Epithelial cell of esophagus (primary cell): Measurements from ENCODE around the gene CLBA1.
"Not testable (repeated sequence)": the region's sequence is repeated elsewhere in the genome, so short reads cannot be mapped to it uniquely, and the experiment has no call there.

Experiments used
- DNase-seq: peaks from one replicate; pipeline ENCODE4 v3.0.0; 2010; ENCODE audit warnings: low read depth
- H3K4me3 ChIP-seq: 2 replicates; pipeline ENCODE4 v1.5.1; 2011; ENCODE audit warnings: mild to moderate bottlenecking, low read length, control low read depth
- TF ChIP-seq, protein P1 (sequence below): IDR thresholded peaks from 2 replicates; pipeline ENCODE4 v1.5.1; 2011; ENCODE audit warnings: low read depth, mild to moderate bottlenecking, low read length, control low read depth, inconsistent platforms; ENCODE audit not compliant: insufficient read depth; ENCODE audit errors: missing control alignments

Gene CLBA1

DNA sequence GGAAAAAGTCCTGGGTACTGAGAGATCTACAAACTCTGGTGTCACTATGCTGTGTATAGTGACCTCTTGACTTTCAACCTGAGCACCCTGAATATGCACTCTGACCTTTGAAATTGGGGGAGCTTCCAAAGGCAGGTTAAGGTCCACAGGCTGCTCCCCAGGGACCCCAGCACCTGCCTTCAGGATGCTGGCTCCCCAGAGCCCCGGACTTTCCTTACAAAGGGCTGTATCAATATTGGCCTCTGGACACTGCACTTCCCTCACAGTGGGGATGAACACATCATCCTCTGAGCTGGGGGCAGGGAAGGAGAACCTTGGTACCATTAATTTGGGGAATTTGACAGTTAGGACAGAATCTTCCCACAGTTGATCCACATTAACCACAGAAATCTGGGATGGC, 46.6 kb upstream of the CLBA1 start:
- no peak for DNase-seq
- no peak overlapping the region for H3K4me3 ChIP-seq
- TF ChIP-seq, protein P1, sequence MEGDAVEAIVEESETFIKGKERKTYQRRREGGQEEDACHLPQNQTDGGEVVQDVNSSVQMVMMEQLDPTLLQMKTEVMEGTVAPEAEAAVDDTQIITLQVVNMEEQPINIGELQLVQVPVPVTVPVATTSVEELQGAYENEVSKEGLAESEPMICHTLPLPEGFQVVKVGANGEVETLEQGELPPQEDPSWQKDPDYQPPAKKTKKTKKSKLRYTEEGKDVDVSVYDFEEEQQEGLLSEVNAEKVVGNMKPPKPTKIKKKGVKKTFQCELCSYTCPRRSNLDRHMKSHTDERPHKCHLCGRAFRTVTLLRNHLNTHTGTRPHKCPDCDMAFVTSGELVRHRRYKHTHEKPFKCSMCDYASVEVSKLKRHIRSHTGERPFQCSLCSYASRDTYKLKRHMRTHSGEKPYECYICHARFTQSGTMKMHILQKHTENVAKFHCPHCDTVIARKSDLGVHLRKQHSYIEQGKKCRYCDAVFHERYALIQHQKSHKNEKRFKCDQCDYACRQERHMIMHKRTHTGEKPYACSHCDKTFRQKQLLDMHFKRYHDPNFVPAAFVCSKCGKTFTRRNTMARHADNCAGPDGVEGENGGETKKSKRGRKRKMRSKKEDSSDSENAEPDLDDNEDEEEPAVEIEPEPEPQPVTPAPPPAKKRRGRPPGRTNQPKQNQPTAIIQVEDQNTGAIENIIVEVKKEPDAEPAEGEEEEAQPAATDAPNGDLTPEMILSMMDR, result no peak

DNA sequence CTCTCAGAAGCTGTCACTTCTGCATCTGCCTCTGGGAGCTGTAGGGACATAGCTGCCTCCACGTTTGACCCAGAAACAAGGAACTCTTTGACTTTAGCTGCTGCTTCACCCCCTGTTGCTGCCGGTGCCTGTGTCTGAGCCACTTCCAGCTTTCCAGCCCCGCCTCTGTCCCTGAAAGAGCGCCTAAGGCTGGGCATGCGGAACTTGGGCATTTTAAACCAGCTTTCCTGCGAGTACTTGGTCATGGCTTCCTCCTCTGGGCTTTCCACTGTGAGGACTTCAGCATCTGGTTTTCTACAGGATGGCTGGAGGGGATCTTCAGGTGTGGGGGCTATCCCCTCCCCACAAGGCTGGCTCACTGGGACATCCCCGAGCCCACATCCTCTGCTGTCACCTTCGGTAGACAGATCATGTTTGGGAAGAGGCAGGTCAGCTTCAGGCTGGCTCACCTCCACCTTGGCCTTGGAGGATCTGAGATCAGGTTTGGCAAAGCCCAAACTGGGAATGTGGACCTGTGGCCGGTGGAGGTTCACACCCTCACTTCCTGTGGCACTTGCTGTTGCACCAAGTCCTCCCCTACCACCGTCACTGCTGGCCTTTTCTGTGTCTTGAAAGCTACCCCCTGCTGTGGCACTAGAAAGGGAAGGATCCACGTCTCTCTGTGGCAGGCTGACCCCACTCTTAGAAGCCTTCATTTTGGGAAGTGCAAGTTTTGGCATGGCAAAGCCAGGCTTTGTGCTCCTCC, 45.8 kb upstream of the CLBA1 start:
- H3K4me3 ChIP-seq, result no peak overlapping the region
- no peak for DNase-seq
- TF ChIP-seq, protein P1, result no peak

DNA sequence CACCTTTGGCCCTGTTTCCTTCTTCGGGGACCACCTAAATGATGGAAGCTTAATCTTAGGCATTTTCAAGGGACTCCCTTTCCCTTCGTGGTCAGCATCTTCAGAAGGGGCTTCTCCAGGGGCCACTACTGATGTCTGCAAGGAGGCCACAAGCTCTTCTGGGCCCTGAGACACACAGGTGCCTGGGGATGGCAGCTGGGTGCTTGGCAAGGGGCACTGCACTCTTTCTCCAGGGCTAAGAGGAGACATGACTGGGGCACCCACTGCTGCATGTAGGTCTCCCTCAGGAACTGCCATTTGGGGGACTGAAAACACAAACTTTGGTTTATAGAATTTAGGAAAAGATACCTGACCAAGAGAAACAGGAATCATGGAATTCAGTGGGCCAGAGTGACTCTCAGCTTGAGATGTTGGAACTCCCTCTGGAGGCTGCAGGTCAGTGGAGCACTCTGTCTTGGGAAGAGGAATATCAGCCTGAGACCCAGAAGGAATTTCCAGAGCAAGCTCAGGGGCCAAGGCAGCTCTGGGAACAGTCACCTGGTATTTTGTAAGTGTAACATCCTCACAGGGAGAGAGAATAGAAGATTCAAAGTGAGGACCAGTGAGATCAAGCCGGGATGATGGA, 45.0 kb upstream of the CLBA1 start:
- no peak for DNase-seq
- TF ChIP-seq, protein P1, result no peak
- H3K4me3 ChIP-seq, result no peak overlapping the region

DNA sequence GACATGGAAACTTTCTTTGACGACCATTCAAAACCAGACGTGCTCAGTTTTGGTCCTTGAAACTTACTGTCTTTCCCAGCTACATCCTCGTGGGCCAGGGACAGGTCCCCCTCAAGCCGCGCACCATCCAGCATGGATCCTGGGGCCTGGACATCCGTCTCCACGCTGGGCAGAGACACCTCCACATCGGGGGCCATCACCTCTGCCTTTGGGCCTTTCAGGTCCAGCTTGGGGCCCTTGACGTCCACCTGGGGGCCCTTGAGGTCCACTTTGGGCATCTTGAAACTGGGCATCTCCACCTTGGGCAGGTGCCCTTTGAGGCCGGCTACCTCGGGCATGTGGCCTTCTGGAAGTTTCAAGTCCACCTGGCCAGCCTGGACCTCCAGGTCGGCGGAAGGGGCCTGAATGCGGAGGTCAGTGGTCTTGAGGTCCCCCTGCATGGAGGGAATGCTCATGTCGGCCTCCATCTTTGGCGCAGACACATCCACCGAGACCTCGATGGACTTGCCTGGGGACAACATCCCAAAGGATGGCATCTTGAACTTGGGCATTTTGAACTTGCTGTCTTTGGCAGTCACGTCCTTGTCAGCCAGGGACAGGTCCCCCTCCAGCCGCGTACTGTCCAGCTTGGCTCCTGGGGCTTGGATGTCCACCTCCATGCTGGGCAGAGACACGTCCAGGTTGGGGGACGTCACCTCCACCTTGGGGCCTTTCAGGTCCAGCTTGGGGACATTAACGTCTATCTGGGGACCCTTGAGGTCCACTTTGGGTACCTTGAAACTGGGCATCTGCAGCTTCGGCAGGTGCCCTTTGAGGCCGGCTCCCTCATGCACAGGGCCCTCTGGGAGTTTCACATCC, 43.9 kb upstream of the CLBA1 start:
- H3K4me3 ChIP-seq, result no peak overlapping the region
- TF ChIP-seq, protein P1, result no peak
- no peak for DNase-seq

DNA sequence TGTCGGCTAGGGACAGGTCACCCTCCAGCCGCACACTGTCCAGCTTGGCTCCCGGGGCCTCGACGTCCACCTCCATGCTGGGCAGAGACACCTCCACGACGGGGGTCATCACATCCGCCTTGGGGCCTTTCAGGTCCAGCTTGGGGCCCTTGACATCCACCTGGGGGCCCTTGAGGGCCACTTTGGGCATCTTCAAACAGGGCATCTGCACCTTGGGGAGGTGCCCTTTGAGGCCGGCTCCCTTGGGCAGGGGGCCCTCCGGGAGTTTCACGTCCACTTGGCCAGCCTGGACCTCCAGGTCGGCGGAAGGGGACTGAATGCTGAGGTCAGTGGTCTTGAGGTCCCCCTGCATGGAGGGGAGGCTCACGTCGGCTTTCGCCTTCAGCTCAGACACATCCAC, 43.0 kb upstream of the CLBA1 start:
- DNase-seq, result no peak
- no peak overlapping the region for H3K4me3 ChIP-seq
- TF ChIP-seq, protein P1, result no peak

DNA sequence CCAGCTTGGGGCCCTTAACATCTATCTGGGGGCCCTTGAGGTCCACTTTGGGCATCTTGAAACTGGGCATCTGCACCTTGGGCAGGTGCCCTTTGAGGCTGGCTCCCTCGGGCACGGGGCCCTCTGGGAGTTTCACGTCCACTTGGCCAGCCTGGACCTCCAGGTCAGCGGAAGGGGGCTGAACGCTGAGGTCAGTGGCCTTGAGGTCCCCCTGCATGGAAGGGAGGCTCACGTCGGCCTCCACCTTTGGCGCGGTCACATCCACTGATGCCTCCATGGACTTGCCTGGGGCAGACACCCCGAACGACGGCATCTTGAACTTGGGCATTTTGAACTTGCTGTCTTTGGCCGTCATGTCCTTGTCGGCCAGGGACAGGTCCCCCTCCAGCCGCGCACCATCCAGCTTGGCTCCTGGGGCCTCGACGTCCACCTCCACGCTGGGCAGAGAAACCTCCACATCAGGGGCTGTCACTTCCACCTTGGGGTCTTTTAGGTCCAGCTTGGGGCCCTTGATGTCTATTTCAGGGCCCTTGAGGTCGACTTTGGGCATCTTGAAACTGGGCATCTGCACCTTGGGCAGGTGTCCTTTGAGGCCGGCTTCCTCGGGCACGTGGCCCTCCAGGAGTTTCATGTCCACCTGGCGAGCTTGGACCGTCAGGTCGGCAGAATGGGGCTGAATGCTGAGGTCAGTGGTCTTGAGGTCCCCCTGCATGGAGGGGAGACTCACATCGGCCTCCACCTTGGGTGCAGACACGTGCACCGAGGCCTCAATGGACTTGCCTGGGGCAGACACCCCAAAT, 42.2 kb upstream of the CLBA1 start:
- H3K4me3 ChIP-seq, DNase-seq: not testable (repeated sequence)

DNA sequence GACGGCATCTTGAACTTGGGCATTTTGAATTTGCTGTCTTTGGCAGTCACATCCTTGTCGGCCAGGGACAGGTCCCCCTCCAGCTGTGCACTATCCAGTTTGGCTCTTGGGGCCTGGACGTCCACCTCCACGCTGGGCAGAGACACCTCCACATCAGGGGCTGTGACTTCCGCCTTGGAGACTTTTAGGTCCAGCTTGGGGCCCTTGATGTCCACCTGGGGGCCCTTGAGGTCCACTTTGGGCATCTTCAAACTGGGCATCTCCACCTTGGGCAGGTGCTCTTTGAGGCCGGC, 41.6 kb upstream of the CLBA1 start:
- DNase-seq, H3K4me3 ChIP-seq: not testable (repeated sequence)

DNA sequence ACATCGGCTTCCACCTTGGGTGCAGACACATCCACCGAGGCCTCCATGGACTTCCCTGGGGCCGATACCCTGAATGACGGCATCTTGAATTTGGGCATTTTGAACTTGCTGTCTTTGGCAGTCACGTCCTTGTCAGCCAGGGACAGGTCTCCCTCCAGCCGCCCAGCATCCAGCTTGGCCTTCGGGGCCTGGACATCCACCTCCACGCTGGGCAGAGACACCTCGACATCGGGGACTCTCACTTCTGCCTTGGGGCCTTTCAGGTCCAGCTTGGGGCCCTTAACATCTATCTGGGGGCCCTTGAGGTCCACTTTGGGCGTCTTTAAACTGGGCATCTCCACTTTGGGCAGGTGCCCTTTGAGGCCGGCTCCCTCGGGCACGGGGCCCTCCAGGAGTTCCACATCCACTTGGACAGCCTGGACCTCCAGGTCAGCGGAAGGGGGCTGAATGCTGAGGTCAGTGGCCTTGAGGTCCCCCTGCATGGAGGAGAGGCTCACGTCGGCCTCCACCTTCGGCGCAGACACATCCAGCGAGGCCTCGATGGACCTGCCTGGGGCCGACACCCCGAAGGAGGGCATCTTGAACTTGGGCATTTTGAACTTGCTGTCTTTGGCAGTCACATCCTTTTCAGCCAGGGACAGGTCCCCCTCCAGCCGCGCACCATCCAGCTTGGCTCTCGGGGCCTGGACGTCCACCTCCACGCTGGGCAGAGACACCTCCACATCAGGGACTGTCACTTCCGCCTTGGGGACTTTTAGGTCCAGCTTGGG, 41.0 kb upstream of the CLBA1 start:
- not testable (repeated sequence) for H3K4me3 ChIP-seq, DNase-seq

DNA sequence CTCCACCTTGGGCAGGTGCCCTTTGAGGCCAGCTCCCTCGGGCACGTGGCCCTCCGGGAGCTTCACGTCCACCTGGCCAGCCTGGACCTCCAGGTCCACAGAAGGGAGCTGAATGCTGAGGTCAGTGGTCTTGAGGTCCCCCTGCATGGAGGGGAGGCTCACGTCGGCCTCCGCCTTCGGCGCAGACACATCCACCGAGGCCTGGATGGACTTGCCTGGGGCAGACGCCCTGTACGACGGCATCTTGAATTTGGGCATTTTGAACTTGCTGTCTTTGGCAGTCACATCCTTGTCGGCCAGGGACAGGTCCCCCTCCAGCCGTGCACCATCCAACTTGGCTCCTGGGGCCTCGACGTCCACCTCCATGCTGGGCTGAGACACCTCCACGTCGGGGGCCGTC, 40.3 kb upstream of the CLBA1 start:
- not testable (repeated sequence) for DNase-seq, H3K4me3 ChIP-seq

DNA sequence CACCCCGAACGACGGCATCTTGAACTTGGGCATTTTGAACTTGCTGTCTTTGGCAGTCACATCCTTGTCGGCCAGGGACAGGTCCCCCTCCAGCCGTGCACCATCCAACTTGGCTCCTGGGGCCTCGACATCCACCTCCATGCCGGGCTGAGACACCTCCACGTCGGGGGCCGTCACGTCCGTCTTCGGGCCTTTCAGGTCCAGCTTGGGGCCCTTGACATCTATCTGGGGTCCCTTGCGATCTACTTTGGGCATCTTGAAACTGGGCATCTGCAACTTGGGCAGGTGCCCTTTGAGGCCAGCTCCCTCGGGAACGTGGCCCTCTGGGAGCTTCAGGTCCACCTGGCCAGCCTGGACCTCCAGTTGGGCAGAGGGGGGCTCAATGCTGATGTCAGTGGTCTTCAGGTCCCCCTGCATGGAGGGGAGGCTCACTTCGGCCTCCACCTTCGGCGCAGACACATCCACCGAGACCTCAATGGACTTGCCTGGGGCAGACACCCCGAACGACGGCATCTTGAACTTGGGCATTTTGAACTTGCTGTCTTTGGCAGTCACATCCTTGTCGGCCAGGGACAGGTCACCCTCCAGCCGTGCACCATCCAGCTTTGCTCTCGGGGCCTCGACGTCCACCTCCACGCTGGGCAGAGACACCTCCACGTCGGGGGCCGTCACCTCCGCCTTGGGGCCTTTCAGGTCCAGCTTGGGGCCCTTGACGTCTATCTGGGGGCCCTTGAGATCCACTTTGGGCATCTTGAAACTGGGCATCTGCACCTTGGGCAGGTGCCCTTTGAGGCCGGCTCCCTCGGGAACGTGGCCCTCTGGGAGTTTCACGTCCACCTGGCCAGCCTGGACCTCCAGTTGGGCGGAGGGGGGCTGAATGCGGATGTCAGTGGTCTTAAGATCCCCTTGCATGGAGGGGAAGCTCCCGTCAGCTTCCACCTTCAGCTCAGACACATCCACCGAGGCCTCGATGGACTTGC, 39.3 kb upstream of the CLBA1 start:
- H3K4me3 ChIP-seq, DNase-seq: not testable (repeated sequence)

DNA sequence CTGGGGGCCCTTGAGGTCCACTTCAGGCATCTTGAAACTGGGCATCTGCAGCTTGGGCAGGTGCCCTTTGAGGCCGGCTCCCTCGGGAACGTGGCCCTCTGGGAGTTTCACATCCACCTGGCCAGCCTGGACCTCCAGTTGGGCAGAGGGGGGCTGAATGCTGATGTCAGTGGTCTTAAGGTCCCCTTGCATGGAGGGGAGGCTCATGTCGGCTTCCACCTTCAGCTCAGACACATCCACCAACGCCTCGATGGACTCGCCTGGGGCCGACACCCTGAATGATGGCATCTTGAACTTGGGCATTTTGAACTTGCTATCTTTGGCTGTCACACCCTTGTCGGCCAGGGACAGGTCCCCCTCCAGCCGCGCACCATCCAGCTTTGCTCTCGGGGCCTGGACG, 38.4 kb upstream of the CLBA1 start:
- not testable (repeated sequence) for DNase-seq, H3K4me3 ChIP-seq
